Measurements from ENCODE around the gene SPATS2L.

SPATS2L gene

GRCh38 chr2:200352636-200353035 lies 46.1 kb downstream of the SPATS2L start:
- DNase-seq, result no peak

DNA sequence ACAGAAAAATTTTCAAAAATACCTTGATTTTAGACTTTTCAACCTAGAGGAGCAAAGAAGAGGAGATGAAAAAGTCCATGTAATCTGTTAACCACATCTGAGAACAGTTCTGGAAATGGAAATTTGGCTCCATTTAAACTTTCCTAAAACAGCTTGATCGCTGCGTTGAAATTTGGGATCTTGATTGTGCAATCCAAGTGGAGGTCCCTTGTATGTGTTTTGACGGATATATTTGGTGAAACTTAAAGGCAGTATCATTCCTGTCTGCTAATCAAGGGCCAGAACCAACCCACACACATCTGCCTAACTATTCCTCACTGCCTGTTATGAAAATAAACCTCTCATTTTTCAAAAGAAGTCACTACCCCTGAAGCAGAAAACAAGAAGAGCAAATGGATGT lies 46.6 kb downstream of the SPATS2L start:
- DNase-seq, result no peak

DNA sequence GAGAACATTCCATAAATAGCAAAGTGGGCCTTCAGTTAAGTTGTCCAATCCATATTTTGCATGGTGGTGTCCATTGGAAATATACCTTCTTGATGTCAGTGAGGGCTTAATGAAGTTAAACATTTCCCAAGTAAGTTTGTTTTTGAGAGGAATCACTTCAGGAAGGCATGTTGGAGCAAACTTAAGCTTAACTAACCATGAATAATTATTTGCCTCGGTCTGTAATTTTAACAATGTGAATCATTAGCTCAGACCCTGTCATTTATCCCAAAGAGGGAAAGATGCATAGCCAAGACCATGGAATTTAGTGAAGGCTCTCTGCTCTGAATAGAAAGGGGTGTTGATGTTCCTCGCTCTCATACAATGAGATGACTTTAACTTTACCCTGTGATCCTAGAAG lies 47.4 kb downstream of the SPATS2L start:
- DNase-seq, result no peak

- DNase-seq, result no peak
Measured at GRCh38 chr2:200354833-200355751, 48.6 kb downstream of the SPATS2L start.

DNA sequence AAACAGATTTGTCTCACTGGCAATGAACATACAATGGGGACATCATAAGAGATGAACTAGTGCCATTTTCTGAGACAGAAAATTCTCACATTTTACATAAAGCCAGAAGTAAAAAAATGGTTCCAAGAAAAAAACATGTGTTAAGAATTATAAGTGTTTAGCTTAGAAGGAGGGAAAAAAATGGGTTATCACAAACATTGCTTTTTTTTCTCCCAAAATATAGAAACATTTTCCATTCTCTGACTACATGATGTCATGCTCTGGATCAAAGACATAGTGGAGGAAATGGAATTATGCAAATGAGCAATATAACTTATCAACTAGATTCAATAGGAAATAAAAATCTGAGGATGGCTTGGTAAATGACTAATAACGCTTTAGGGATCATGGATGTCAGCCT lies 49.8 kb downstream of the SPATS2L start:
- no peak for DNase-seq

DNA sequence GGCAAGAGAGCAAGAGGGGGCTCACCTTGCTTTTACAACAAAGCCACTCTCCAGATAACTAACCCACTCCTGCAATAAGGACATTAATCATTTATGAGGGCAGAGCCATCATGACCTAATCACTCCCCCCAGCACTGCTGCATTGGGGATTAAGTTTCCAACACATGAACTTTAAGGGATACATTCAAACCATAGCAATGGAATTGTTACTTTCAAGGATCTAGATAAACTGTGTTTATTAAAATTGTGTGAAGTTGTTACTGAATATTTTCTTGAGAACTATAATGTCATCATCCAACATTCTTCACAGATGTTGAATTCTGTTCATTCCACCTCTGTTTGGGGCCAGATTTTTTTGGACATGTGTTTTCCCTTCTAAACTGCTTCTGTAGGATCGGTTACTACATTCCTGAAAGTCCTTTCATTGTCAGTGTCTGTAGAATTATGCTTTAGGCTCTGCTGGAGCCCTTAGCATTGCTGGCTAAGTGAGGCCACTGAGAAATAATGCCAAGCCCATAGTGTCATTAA lies 50.4 kb downstream of the SPATS2L start:
- no peak for DNase-seq

DNA sequence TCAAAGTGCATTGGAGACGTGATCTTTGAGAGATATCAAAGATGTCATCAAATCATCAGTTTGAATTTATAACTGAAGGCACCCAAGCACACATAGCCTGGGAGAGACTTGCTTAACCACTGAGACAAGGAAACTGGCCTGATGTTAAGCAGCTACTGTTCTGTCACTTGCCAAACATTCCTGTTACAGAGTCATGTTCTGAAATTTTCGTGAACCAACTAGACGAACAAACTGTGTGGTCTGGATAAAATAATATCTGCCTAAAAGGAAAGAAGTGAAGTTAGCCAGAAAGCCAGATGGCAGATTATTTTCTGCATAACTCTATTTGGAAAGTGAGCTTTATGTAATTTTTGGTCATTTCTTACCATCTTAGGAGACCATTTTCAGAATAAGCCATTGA lies 51.4 kb downstream of the SPATS2L start:
- DNase-seq, result no peak

DNA sequence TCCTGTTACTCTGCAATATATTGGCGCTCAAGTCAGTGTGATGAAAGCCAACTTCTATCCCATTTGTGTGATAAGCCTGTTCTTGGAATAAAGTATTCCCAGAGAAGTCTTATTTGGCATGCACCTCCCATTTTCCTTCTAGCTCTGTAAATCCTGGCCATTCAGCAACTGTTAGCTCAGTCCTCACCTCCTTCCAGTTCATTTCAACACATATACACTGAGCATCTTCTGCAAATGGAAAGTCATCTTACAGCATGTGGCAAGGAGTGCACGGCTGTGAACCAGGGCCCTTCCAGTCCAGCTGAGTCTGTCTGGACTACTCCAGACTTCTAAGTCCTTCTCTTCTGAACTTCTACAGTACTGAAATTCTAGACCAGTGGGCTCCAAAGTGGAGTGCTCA lies 53.1 kb downstream of the SPATS2L start:
- no peak for DNase-seq

DNA sequence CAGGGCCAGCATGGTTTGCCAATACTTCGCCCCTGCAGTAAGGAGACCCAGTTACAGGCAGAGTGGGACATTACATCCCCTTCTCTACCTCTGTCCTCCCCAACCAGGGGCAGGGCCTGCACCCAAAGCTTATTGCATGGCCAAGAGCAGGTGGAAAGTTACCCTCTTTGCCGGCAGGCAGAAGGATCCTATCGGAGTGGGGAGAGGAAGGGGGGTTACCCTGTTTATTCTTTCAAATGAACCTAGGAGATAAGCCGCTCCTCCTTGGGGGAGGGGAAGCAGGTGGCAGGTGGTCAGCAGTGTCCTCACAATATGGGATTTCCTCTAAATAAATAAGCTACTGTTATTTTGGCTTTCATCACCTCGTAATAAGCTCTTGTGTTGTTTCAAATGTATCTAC lies 53.9 kb downstream of the SPATS2L start:
- no peak for DNase-seq

GRCh38 chr2:200362202-200362917 lies 55.9 kb downstream of the SPATS2L start:
- DNase-seq, result no peak

GRCh38 chr2:200363279-200363678 lies 56.8 kb downstream of the SPATS2L start:
- DNase-seq, result no peak

- DNase-seq, result no peak
Measured at GRCh38 chr2:200364142-200364541, 57.6 kb downstream of the SPATS2L start.

DNA sequence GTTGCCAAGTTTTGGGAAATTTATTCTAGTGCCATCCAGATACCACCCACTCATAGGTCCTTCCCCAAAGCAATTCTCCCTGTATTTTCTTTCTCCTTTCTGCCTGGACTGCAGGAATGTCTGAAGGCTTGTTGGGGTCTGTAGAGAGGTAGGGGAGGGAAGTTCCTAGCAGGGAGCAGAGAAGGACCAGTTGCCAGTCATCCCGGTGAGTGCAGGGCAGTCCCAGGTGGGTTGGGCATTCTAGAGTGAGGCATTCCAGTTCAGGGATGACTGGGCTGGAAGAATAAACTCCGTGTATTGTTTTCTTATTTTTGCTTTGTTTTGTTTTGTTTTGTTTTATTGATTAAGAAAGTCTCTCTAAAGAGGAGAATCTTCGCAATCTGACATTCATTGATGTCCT lies 58.1 kb downstream of the SPATS2L start:
- DNase-seq, result no peak

GRCh38 chr2:200365209-200365608 lies 58.7 kb downstream of the SPATS2L start:
- no peak for DNase-seq

- DNase-seq, result no peak
Measured at GRCh38 chr2:200367155-200367554, 60.7 kb downstream of the SPATS2L start.

DNA sequence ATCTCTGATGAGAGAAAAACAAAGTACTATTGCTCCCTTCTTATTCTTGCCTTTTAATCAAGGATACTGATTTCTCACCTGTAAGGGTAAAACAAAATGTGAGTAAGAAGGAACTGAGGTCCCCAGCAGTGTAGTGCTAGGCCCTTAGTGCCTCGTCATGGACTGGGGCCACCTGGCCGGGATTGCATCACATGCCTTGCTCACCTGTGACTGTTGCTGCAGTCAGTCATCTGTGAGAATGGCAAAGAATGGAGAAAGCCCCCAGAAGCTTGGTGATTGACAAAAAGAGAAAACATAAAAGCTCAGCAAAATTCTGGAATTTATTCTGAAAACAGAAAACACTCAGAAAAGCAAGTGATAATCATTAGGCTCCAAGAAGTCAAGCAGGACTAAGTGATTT lies 63.4 kb downstream of the SPATS2L start:
- no peak for DNase-seq

GRCh38 chr2:200373231-200373630 lies 66.7 kb downstream of the SPATS2L start:
- DNase-seq, result no peak

GRCh38 chr2:200373973-200374416 lies 67.5 kb downstream of the SPATS2L start:
- DNase-seq, result no peak

- no peak for DNase-seq
Measured at GRCh38 chr2:200376513-200377354, 70.2 kb downstream of the SPATS2L start.

GRCh38 chr2:200377355-200378336 lies 71.2 kb downstream of the SPATS2L start:
- DNase-seq, result no peak

GRCh38 chr2:200378652-200379290 lies 72.3 kb downstream of the SPATS2L start:
- DNase-seq, result no peak
